ENCODE measurements around the gene ENTREP1.

The ENTREP1 gene

DNA sequence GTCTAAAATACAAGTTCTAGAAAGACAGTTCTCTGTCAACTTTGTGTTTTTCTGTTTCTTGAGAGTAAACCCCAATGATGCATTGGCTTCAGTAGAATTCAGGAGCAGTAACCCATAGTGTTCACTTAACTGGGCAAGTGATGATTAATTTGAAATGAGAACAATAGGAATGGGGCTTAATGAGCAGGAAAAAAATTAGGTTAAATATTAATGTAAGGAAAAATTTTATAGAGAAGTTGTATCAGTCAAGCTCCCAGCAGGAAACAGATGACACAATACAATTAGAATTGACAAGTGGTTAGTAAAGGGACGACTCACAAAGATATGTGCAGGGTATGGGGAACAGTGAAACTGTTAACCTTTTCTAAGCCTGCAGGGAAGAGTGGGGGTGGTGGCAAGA is 38.2 kb downstream of the ENTREP1 start (continued):
- TF ChIP-seq, protein P1, sequence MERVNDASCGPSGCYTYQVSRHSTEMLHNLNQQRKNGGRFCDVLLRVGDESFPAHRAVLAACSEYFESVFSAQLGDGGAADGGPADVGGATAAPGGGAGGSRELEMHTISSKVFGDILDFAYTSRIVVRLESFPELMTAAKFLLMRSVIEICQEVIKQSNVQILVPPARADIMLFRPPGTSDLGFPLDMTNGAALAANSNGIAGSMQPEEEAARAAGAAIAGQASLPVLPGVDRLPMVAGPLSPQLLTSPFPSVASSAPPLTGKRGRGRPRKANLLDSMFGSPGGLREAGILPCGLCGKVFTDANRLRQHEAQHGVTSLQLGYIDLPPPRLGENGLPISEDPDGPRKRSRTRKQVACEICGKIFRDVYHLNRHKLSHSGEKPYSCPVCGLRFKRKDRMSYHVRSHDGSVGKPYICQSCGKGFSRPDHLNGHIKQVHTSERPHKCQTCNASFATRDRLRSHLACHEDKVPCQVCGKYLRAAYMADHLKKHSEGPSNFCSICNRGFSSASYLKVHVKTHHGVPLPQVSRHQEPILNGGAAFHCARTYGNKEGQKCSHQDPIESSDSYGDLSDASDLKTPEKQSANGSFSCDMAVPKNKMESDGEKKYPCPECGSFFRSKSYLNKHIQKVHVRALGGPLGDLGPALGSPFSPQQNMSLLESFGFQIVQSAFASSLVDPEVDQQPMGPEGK (CRISPR knock-in tag; IDR thresholded peaks at IDR 0.05; ENCODE audit: borderline replicate concordance) = no peak

DNA sequence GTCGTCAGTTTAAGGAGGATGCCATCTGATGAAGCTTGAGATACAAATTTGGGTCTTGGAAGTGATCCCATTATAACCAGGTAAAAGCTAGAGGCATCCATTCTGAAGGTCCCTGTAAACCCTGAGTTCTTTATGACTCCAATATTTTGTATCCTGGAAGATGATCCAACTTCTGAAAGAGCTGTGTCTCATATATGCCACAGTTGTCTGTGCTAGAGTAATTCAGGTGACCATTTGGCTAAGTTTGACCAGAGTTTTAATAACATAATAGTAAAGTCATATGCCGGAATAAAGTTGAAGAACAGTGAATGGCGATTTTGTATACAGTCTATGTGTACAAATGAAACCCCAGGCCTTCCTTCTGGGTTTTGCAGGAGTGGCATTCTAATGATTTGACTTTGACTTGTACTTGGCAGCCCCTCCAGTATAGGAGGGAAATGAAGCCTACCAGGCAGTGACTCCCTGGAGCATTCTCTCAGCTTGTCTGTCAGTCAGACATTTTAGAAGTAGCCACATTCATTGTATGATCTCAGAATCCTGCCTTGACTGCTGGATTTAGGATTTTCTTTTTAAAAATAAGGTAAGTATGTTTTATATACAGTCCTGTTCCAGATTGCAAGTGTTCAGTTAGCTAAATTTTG is 39.6 kb downstream of the ENTREP1 start:
- ATAC-seq = no peak
- no peak for TF ChIP-seq ZNF565 (CRISPR knock-in tag; conservative IDR thresholded peaks at IDR 0.05; ENCODE audit: low read depth)
- TF ChIP-seq OSR1 (CRISPR knock-in tag; IDR thresholded peaks at IDR 0.05) = no peak
- TF ChIP-seq TCF4 (CRISPR knock-in tag; IDR thresholded peaks at IDR 0.05; ENCODE audit: borderline replicate concordance) = no peak
- TF ChIP-seq, protein P2, sequence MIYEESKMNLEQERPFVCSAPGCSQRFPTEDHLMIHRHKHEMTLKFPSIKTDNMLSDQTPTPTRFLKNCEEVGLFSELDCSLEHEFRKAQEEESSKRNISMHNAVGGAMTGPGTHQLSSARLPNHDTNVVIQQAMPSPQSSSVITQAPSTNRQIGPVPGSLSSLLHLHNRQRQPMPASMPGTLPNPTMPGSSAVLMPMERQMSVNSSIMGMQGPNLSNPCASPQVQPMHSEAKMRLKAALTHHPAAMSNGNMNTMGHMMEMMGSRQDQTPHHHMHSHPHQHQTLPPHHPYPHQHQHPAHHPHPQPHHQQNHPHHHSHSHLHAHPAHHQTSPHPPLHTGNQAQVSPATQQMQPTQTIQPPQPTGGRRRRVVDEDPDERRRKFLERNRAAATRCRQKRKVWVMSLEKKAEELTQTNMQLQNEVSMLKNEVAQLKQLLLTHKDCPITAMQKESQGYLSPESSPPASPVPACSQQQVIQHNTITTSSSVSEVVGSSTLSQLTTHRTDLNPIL (CRISPR knock-in tag; IDR thresholded peaks at IDR 0.05; ENCODE audit: low read depth) = no peak
- no peak for TF ChIP-seq BACH2 (CRISPR knock-in tag; IDR thresholded peaks at IDR 0.05; ENCODE audit: borderline replicate concordance)
- TF ChIP-seq, protein P1 (CRISPR knock-in tag; IDR thresholded peaks at IDR 0.05; ENCODE audit: borderline replicate concordance) = no peak
- TF ChIP-seq, protein P3, sequence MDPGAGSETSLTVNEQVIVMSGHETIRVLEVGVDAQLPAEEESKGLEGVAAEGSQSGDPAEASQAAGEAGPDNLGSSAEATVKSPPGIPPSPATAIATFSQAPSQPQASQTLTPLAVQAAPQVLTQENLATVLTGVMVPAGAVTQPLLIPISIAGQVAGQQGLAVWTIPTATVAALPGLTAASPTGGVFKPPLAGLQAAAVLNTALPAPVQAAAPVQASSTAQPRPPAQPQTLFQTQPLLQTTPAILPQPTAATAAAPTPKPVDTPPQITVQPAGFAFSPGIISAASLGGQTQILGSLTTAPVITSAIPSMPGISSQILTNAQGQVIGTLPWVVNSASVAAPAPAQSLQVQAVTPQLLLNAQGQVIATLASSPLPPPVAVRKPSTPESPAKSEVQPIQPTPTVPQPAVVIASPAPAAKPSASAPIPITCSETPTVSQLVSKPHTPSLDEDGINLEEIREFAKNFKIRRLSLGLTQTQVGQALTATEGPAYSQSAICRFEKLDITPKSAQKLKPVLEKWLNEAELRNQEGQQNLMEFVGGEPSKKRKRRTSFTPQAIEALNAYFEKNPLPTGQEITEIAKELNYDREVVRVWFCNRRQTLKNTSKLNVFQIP (CRISPR knock-in tag; IDR thresholded peaks at IDR 0.05; ENCODE audit: borderline replicate concordance, low read depth) = no peak
- TF ChIP-seq GLIS3 (CRISPR knock-in tag; IDR thresholded peaks at IDR 0.05) = no peak
- no peak for TF ChIP-seq SNAI2 (CRISPR knock-in tag; IDR thresholded peaks at IDR 0.05)

DNA sequence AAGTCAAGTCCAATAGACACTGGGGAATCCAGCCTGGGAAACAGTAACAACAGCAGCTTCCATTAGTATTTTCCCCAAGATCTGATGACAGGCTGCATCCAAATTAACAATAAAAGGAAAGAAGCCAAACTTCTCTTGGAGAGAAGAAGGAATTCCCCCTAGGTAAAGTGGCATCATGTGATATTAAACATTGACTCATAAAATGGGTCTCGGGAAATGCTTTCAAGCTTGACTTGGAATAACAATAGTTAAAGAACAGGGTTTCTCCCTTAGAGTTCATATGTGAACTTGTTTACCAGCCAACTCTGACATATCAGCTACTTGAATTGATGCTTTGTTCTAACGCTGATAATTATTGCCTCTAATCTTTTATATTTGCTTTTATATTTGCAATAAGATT is 45.4 kb downstream of the ENTREP1 start:
- ATAC-seq = no peak
- TF ChIP-seq ARNTL (CRISPR knock-in tag; IDR thresholded peaks at IDR 0.05; ENCODE audit: borderline replicate concordance, low read depth) (no peak), ZC3H10 (CRISPR knock-in tag; IDR thresholded peaks at IDR 0.05) (no peak), RARB (CRISPR knock-in tag; IDR thresholded peaks at IDR 0.05) (no peak), BACH2 (CRISPR knock-in tag; IDR thresholded peaks at IDR 0.05; ENCODE audit: borderline replicate concordance) (no peak), ZNF8 (CRISPR knock-in tag; IDR thresholded peaks at IDR 0.05) (no peak), ZFP3 (CRISPR knock-in tag; IDR thresholded peaks at IDR 0.05) (no peak), TOX (CRISPR knock-in tag; IDR thresholded peaks at IDR 0.05; ENCODE audit: borderline replicate concordance) (no peak), ZNF70 (CRISPR knock-in tag; IDR thresholded peaks at IDR 0.05) (no peak), SNAI2 (CRISPR knock-in tag; IDR thresholded peaks at IDR 0.05) (no peak), OSR1 (CRISPR knock-in tag; IDR thresholded peaks at IDR 0.05) (no peak)
- TF ChIP-seq, protein P2 (CRISPR knock-in tag; IDR thresholded peaks at IDR 0.05; ENCODE audit: low read depth) = no peak
- TF ChIP-seq, protein P1 (CRISPR knock-in tag; IDR thresholded peaks at IDR 0.05; ENCODE audit: borderline replicate concordance) = no peak
- TF ChIP-seq, protein P3 (CRISPR knock-in tag; IDR thresholded peaks at IDR 0.05; ENCODE audit: borderline replicate concordance, low read depth) = no peak
- TF ChIP-seq, protein P4, sequence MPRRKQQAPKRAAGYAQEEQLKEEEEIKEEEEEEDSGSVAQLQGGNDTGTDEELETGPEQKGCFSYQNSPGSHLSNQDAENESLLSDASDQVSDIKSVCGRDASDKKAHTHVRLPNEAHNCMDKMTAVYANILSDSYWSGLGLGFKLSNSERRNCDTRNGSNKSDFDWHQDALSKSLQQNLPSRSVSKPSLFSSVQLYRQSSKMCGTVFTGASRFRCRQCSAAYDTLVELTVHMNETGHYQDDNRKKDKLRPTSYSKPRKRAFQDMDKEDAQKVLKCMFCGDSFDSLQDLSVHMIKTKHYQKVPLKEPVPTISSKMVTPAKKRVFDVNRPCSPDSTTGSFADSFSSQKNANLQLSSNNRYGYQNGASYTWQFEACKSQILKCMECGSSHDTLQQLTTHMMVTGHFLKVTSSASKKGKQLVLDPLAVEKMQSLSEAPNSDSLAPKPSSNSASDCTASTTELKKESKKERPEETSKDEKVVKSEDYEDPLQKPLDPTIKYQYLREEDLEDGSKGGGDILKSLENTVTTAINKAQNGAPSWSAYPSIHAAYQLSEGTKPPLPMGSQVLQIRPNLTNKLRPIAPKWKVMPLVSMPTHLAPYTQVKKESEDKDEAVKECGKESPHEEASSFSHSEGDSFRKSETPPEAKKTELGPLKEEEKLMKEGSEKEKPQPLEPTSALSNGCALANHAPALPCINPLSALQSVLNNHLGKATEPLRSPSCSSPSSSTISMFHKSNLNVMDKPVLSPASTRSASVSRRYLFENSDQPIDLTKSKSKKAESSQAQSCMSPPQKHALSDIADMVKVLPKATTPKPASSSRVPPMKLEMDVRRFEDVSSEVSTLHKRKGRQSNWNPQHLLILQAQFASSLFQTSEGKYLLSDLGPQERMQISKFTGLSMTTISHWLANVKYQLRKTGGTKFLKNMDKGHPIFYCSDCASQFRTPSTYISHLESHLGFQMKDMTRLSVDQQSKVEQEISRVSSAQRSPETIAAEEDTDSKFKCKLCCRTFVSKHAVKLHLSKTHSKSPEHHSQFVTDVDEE (CRISPR knock-in tag; IDR thresholded peaks at IDR 0.05) = no peak
